Activated CD4-positive, alpha-beta T cell treated with anti-CD3 and anti-CD28 coated beads, Interleukin-2, Interleukin-4, amounts not matched to agents 100 ng/mL and 50 ng/mL, durations not matched to agents 16 hours and 8 hours (primary cell): ENCODE data around the gene LEFTY1.
"Not testable (repeated sequence)": the region's sequence is repeated elsewhere in the genome, so short reads cannot be mapped to it uniquely, and the experiment has no call there.

Experiments
- DNase-seq: peaks from one replicate; pipeline ENCODE4 v3.0.0-alpha.2; 2020; ENCODE audit warnings: low spot score

LEFTY1 gene

DNA sequence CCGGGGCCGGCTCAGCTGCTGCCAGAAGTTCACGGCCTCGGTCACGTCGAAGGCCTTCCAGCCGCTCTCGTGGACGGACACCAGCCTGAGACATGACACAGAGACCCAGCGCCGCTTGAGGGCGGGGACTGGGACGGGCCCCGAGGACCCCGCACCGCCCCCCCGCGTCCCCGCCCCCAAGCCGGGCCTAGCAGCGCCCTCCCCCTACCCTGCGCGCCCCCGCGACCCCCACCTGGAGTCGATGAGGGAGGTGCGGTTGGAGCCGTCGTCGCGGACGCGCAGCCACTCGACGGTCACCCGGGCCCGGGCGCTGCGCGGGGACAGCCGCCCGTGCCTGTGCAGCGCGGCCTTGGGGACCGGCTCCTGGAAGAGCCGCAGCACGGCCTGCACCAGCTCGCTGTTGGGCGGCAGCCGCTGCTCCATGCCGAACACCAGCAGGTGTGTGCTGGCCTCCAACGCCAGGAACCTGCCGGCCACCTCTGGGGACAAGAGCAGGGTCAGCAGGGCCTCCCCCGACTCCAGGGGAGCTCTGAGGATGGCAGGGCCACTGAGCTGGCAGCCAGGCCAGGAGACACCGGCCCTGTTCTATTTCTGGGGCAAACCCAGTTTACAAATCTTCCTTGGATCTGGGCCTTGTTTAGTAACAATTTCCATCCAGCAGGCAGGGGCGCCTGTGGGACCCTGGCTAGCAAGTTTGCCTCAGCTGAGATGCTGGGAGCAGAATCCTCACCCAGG is 1.2 kb downstream of the LEFTY1 start:
- not testable (repeated sequence) for DNase-seq

GRCh38 chr1:225887030-225887314 is 2.0 kb downstream of the LEFTY1 start:
- no peak for DNase-seq

DNA sequence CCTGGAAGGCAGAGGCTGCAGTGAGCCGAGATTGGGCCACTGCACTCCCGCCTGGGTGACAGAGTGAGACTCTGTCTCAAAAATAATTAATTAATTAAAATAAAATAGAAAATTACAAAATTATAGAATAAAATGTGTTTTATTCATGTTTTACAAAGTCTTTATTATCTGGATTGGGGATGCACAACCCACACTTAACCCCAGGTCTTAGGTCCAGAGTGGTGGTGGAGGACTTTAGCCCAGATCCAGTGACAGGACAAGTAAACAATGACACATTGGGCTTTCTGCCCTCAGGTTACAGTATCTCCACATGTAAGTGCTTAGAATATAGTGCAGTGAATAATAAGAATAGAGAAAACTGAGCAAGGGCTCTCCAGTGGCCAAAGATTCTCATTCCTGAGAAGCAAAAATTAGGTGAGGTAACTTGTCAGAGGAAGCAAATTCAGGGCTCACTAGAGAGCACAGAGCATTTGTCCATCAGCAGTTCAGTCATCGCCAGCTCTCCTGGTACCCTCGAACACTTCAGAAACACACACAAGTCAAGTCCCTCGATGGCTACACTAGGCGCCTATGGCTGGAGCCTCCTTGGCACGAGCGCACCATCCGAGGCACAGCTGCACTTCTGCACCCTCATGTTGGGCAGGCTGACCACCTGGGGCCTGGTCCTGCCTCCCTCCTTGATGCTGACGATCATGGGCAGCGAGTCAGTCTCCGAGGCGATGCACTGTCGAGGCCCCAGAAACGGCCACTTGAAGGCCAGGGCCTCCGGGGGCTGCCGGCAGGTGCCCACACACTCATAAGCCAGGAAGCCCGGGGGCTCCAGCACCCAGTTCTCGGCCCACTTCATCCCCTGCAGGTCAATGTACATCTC is 2.6 kb downstream of the LEFTY1 start:
- DNase-seq = no peak

GRCh38 chr1:225885336-225885735 is 3.6 kb downstream of the LEFTY1 start:
- DNase-seq = no peak

- DNase-seq = no peak
Measured at GRCh38 chr1:225883616-225884265, 5.2 kb downstream of the LEFTY1 start.

- DNase-seq = peak; percentile 24
Measured at GRCh38 chr1:225882694-225883615, 6.0 kb downstream of the LEFTY1 start.

DNA sequence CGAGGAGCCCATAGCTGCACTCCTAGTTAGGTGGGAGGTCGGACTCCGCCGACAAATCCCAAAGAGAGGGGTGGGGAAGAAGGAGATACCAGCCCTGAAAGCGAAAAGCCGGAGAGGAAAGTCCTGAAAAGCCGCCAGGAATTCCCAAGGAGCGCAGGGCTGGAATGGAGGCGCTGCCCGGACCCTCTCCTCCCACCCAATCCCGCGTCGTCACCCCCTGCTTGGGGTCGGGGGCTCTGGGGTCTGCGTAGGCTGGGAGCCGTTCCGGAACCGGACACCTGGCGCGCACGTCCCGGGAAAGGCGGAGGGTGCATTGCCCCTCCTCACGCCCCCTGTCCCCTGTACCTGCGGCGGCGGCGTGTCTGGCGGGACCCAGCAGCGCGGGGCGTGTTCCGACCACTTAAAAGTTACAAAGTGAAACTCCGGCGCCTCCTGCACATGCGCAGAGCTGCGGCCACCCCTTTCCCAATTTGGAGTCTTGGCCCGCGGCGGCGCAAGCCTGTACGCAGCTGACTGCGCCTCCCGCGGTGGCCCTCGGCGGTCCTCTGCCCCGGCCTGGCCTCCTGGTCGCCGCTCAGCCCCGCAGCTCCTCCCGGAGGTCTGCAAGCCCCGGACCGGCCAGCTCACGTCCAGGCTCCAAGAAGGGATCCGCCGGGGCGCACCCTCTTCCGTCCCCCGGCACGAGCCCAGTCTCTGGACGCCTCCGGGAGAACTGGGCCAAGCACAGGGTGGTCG is 6.8 kb downstream of the LEFTY1 start, which contains the start of gene TMEM63A:
Gene TMEM63A, minus strand, starts transcription at position 422 of the 735 bp plus-strand sequence. CDS start 4,800 bp downstream, outside the sequence.
- peak; percentile 80 for DNase-seq

DNA sequence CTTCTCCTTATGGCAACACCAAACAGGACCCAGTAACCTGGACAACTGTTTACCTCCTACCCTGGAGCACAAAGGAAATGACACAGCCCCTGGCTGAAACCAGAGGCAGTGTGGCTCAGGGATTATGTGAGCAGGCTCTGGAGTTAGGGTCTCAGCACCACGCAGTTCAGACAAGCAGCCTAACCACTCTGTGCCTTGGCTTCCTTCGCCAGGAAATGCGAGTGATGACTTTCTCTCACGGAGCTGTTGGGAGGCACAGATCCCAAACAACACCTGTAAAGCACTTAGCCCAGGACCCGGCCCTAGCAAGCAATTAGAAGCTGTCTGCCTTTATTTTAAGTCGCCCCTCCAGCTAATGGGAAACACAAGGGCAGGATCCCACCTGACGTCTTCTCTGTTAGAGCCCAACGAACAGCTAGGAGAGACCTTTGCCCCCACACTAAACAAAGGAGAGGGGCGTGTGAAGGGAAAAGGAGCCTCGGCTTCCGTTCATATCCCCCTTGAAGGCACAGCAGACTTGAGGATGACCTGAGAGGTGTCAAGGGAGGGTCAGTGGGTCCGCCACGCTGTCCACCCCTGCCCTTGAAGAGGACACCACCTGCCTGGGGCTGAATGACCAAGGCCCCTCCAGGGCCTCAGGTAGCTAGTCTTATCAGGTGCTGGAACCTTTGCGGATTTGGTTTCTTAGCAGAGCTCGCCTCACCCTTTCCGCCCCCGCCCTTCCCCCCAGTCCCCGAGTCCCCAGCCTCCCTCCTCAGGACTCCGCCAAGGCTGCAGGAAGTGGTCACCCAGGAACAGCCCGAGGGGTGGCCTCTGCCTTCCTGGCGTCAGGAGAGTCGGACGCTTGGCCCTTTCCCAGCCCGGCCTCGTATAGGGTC is 7.6 kb downstream of the LEFTY1 start:
- peak; percentile 49 for DNase-seq

- DNase-seq = no peak
Measured at GRCh38 chr1:225880636-225881035, 8.3 kb downstream of the LEFTY1 start.

DNA sequence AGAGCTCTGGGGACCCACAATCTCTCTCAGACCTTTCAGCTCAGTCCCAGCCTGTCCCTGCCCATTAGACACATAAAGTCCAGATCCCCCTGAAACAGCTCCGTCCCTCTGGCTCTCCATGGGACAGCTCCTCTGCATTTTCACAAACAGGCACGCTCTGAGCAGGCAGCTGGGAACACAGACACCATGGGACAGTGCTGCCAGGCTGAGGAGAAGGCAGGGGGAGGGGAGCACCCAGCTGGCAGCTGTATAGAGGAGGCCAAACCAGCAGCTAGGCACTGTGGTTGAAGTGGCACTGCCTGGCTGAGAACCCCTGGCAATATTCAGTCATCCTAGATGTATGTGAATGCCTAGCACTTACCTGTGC is 8.7 kb downstream of the LEFTY1 start:
- no peak for DNase-seq

DNA sequence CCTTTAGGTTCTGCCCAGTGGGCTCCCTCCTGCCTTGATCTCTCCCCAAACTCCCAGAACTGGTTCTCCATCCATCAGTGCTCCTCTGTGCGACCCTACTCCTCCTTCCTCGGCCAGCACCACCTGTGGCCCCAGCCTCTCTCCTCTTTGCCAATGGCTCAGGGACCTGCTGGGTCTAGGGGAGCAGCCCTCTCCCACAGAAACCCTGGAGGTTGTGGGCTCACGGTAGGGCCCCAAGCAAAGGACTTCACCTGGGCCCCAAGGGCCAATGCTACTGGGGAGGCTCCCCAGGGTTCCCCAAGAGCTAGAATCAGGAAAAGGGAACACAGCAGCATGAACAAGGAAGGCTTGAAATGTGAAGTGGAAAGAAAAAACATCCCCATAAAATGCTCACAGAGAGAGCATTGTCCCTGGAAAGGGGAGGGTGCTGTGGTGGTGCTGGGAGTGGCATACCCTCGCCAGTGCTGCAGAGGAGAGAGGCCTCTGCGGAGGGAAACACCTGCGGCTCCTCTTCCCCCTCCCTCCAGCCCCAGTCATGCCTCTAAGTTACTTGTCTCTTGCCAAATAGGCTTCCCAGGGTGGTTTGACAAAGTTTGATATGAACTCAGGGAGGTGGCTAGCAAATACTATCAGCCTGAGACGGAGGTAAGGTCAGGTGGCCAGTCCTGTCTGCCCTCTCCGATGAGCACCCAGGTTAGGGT is 9.3 kb downstream of the LEFTY1 start:
- no peak for DNase-seq

GRCh38 chr1:225878282-225878681 is 10.7 kb downstream of the LEFTY1 start:
- no peak for DNase-seq

- no peak for DNase-seq
Measured at GRCh38 chr1:225877580-225877979, 11.4 kb downstream of the LEFTY1 start.

- DNase-seq = no peak
Measured at GRCh38 chr1:225876900-225877510, 11.9 kb downstream of the LEFTY1 start.

- no peak for DNase-seq
Measured at GRCh38 chr1:225875044-225875815, 13.7 kb downstream of the LEFTY1 start.

- DNase-seq = no peak
Measured at GRCh38 chr1:225874431-225874830, 14.5 kb downstream of the LEFTY1 start.

- no peak for DNase-seq
Measured at GRCh38 chr1:225873281-225873850, 15.6 kb downstream of the LEFTY1 start.

- DNase-seq = no peak
Measured at GRCh38 chr1:225872075-225872430, 16.9 kb downstream of the LEFTY1 start.
